HG03575 (cell line): ENCODE measurements around the gene ITPA.

Experiments used
- ATAC-seq: cut with Tn5 transposase; IDR thresholded peaks from one replicate; pipeline ENCODE4 v1.9.1; 2021; ENCODE audit not compliant: unreplicated experiment, insufficient number of reproducible peaks, low FRiP score; ENCODE audit errors: extremely low read depth

The ITPA gene

DNA sequence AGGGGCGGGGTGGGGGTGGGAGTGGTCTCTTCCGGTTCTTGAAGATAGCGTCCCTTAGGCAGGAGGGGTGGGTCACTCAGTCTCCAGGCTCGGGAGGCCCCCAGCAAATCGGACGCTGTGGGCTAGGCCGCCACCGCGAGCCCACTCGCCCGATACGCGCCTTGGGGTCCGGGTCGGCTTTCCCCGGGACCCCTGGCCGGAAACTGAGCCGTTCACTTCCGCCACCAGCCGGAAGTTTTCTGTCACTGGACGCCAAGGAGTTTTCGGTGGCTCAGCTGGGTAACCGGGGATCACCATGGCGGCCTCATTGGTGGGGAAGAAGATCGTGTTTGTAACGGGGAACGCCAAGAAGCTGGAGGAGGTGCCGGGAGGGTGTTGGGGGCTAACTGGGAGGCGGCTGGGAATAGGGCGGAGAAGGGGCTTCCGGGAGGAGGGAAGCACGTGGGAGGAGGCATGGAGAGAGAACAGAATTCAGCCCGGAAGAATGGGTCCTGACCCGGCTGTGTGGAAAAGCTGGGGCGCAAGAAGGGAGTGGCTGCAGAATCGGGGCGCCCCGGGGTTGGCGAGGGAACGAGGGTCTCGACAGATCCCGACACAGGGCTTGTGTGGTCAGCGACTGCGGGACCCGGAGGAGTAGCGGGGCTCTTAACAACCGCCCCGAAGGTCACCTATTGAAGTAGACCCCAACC, at the start of gene ITPA:
ITPA (plus strand) TSS at position 242 of the 689 bp plus-strand sequence; CDS start at position 296, 54 bp downstream.
- no peak for ATAC-seq

DNA sequence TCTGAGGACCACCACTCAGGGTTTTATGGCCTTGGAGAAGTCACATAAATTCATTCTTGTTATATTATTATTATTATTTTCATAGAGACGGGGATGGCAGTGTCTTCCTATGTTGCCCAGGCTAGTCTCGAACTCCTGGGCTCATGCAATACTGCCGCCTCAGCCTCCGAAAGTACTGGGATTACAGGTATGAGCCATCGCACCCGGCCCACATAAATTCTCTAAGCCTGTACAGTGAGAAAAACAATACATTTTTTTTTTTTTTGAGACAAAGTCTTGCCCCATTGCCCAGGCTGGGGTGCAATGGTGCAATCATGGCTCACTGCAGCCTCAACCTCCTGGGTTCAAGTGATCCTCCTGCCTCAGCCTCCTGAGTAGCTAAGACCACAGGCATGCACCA, 48.9 kb upstream of the ITPA start:
- no peak for ATAC-seq

DNA sequence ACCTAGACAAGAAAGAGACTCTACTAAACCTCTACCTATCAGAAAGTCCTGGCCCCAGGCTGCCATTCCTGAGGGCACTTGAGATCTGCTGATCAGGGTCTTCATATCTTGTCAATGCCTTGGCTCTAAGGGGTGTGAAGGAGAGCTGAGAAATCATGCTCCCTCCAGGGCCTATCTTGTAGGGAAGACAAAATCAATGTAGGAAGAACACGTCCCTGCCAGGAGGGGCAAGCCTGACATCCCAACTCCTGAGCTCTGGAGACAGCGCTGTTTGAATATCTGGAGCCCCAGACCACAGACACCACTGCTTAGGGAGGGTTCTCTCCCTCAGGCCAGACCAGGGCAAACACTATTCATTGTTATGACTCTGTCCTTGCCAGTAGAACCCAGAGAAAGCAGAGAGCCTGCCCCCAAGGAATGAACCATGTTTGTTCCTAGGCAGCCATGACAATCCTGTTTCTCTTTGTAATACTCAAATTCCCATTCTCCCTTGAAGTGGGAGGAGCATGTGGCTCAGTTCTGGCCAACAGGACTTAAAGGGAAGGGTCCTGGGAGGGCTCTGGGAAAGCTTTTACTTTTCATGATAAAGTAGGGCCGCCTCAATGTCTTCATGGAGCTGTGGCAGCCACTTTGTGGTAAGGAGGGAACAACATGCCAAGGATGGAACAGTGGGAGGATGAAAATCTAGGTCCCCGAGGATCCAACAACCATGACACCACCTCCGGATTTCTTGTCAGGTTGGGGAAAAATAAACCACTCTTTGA, 47.8 kb upstream of the ITPA start:
- ATAC-seq = no peak

DNA sequence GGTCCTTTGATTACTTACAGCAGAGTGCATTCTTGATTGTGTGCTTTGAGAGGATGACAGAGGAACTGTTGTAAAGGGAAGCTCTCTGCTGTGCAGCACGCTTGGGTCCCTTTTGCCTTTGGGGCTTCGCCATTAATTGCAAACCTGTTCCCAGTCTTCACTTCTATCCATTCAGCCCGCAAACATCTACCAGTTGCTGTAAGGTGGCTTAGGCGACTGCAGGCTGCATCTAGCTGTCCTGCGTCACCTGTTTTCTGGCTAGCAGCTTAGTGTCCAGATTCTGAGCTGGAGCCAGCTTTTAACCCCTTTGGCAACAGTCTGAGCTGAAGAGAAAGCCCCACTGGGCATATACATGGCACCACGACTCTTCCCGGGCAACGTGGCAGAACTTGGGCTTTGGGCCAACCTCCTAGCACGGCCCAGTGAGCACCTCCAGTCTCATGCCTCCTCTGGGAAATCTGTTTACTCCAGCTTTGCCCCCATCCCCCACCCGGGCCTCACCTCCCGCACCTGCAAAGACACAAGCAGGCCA, 47.2 kb upstream of the ITPA start:
- no peak for ATAC-seq

DNA sequence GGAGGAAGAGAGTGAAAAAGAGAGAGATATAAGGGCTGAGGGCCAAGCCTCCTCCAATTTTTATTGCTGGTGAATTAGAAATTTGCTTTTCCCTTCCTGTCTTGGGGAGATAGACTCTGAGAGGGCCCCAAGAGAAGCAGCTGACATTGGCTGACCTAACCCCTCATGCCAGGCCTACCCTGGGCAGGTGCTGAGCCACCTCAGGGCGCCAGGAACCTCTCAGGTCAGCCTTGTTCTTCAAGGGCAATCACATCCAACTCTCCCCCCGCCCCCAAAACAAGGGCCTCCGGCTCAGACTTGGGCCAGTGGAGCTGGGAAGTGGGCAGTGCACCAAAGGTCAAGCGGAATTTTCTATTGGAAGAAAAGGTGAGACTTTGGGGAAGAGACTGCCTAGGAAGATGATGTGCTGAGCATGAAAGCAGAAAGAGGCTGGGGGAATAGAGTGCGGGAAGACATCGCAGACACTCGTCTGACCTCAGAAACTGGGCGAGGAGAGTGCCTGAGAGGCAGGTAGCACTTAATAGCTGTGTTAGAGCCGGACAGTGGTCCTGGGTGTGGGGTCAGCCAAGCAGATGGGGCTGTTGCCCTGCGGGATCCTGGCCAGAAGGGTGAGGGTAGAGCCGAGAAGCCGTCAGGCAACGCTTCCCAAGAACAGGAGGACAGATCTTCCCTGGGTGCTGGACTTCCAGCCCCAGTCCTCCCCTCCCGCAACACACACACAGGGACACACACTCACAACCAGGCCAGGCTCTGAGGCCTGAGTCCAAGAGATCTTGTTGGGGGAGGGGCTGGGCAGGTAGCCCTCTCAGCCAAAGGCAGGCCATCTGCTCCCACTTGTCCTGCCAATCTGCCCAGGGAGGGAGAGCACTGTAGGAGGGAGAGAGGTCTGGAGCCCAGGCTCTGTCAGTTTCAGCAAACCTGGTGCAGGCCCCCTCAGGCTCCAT, 45.9 kb upstream of the ITPA start:
- ATAC-seq = no peak

DNA sequence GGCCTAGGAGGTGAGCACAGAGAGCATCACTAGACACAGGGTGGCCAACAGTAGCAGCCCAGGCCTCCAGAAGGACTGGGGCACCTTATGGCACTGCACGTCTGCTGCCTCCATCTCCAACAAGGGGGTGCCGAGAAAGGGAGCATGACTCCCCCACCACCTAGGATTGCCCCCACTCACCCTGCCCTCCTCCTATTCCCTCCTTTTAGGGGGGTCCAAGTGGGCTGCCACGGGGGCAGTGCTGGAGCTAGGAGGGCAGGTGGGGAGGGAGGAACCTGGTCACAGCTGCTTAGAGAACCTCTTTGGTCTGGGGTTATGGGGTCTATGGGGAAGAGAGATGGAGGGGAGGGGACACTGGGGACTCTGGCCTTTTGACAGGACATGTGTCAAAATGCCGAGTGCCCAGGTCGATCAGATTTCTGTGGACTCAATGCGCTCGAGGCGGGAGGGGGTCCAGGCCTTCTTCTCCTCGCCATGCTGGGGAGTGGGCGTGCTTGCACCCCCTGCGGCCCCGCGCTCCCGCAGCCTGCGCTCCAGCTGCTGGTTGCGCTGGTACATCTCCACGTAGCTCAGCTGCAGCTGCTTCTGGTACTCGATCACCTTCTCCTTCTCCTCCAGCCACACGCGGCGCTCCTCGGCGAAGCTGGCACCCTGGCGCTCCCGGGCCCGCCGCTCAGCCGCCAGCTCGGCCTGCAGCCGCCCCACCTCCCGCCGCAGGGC, 45.1 kb upstream of the ITPA start:
- no peak for ATAC-seq

DNA sequence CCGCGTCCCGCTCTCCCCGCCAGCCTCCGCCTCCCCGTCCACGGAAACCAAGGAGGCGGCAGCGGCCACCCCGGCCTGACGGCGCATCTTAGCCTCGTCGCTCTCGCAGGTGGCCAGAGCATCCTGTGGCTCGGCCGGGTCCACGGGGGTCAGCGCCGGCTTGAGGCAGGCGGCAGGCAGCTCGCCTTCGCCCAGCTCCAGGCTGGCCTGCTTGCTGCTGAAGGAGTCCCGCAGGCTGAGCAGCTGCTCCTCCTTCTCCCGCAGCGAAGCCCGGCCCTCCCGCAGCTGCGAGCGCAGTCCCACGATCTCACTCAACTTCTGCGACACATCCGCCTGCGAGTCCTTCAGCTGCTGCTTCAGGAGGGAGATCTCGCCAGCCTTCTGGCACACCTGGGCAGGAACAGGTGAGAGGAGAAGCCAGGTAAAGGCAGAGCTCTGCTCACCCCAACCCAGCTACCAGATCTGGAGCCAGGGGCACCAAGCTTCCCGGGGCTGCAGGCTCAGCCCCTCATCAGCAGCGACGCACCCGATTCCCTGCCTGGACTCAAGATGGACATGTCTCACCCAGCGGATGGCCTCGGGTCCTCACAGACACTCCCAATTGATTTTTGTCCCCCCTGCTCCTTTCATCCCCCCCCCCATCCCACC, 44.4 kb upstream of the ITPA start:
- no peak for ATAC-seq

DNA sequence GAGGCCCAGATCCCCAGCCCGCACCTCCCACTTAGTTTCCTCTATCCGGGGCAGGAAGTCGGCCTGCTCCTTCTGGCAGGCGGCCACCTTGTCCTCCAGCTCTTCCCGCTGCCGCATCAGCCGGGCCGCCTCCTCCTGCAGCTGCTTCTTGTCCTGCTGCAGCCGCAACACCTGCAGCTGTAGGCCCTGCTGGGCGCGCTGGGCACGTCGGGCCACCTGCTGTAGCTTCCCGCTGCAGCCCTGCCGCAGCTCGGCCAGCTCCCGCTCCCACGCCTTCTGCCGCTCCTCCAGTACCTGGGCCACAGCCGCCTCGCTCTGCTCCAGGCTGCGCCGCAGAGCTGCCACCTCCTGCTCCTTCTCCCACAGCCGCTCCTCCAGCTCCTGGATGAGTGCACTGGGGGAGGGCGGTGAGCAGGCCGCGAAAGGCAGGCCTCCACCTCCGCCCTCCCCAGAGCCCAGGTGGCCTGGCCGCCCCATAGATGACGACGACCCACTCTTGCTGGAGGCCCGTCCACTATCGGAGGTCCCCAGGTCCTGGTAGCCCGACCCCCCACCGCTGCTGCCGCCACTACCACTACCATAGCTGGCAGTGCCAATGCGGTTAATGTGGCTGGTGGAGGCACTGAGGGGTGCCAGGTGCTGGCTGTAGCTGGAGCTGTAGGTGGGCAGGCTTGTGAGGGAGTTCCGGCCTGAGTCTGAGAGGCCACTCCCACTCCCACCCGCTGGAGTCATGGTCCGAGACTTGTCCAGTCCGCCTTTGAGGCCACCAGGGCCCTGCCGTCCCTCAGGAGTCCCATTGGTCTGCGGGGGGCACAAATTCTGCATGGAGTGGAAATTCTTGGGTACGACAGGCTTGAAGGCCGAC, 43.6 kb upstream of the ITPA start:
- no peak for ATAC-seq

DNA sequence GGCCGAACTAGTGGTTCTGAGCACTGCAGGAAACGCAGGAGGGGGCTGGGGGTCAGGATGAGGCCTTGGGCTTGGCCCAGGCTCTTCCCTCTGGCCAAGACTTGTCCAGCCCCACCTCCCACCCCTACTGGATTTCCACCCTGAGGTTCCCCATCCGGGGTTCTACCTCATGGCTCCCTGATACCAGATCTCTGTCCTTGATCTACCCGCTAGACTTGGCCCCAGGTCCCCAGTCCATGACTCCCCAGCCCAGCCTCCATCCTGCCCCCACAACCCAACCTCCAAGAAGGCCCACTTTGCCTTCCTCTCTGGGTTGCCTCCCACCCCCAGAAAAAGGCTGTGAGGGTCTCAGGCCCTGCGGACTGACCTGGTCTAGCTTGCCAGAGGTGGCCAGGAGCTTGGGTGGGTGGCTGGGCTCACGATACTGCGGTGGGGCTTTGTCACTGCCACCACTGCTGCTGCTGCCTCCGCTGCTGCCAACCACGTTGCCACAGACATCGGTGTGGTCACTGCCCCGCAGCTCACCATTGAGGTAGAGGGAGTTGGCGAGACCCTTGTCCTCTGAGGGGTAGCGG, 42.9 kb upstream of the ITPA start:
- ATAC-seq = no peak

DNA sequence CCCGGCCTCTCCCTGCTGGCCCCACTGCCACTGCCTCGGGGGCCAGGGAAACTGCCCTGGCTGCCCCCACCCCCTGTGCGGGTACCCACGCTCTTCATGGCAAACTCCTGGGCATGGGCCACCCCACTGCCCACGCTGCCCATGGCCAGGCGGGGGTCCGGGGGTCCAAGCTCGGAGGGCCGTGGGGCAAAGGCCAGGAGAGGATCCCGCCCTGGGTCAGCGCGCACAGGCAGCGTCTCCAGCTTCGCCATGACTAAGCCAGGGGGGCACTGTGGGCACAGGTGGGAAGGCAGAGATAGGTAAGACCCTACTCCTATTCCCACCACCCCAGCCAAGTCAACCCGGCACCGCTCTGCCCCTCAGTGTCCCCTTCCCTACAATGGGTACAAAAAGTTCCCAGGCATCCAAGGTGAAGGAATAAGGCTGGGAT, 42.4 kb upstream of the ITPA start:
- ATAC-seq = no peak

DNA sequence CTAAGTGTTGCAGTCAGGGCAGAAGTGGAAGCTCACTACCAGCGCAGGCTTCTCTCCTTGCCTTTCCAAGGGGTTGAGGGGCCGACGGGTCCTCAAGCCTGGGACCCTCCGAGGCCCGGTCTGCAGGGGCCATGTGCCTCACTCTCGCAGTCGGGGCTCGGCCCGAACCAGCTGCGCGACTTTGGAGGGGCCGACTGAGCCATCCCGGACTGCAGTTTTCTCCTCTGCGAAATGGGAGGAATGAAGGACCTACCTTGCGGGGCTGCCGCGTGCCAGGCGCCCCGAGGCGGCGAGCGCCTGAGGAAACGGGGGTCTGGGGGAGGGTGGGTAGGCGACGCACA, 41.6 kb upstream of the ITPA start:
- ATAC-seq = no peak

DNA sequence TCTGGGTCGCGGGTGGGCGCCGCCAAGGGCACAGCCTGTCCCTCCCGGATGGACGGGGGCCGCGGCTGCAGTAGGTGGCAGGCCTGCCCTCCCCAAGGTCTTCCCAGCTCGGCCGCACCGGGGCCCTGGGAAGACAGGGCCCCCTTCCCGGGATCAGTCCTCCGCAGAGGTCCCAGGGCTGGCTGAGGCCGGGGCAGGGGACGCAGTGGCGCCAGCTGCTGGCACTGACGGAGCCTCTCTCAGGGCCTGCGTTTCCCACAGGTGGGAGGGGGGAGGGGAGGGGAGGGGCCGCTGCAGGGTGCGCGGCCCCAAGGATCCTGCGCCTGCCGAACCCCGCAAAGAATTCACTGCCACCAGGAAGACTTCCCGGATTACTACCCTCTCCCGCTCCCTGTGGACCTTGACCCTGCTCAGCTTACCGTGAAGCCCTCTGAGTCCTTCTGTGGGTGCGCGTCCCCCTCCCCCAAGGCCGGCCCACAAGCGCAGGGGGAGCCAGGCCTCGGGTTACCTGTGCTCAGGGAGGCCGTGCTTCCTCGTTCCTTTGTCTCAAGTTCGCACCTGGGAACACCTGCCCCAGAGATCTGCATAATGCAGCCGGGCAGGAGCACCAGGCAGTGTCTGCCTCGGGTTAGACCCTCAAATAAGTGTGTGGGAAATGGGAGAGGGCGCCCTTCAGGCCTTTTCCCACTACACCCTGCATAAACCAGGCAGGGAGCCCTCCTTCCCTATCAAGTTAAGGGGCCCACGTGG, 41.0 kb upstream of the ITPA start:
- ATAC-seq = no peak

DNA sequence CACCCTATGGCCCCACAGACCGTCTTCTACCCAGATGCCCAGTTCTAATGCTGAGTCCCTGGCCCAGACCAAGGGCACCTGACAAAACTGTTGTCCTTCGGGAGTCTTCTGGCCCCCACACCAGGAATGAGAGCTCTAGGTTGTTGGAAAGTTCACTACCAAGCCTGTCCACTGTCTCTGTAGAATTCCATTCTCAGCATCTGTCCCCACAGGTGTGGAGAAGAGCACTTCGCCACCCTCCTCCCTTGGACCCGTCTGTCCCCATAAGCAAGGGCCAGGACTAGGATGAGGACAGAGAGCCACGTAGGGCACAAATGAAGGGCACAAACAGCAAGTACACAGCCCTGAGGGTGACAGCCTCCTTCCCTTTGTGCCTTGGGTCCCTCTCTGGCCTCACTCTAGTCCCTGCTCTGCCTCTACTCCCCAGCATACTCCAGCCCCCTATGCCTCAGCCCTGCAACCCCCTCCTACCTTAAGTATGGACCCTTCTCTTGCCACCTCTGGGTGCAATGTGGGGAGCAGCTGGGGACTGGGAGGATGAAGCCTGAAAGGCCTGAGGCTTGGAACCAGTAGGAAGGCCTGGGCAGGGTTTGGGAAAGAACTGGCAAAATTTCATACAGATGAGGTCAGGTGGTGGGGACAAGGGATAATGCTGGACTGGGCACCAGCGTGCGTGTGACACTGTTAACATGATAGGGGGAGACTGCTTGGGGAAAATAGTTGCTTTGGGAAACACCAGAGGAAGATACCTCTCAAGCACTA, 40.3 kb upstream of the ITPA start:
- no peak for ATAC-seq

DNA sequence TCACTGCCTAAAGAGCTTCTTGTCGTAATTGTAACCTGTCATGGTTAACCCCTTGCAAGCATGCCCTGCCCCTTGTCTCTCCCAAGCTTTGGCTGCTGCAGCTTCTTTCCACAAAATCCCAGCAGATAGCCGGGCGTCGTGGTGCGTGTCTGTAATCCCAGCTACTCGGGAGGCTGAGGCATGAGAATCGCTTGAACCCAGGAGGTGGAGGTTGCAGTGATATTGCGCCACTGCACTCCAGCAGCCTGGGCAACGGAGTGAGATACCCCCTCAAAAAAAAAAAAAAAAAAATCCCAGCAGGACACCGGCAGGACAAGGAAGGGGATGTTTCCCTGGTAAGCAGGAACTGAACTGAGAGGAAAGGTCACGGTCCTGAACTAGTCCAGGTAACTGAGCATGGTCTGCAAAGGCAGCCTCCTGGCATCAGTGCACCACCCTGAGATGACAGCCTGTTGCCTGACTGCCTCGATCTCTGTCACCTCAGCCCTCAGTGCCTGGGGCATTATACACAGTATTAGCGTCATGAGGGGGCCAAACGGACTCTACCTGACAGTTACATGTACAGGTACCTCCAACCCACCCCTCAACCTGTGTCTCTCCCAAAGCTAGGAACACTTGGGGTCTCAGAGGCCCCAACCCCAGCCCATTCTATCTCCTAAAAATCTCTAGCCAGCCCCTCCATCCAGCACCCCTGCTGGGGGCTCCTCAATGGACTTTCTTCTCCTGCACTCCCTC, 37.7 kb upstream of the ITPA start:
- ATAC-seq = no peak
